ENCODE data around the gene MED9.
"Not testable (repeated sequence)": the region's sequence is repeated elsewhere in the genome, so short reads cannot be mapped to it uniquely, and the experiment has no call there.

Gene MED9

DNA sequence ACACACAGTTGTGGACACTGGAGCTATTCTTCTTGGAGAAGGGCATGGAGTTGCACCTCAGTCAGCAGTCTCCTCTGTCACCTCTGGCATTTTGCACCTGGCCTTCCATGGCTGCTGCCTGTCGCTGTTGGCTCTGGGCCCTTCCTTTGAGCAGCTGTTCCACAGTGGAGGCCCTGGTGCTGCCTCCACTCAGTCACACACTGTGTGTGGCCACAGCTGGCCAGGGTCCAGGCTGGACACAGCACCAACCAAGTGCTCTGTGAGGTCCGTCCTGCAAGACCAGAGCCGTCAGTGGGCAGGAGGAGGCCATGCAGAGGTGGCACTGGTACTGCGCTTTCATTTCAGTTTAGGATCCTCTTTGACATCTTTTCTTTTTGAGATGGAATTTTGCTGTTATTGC is 21.6 kb upstream of the MED9 start:
- no peak for DNase-seq (ENCODE audit: low read depth in 2 of 2)

- DNase-seq (ENCODE audit: low read depth in 2 of 2): no peak
These were observed 20.5 kb upstream of the MED9 start for GRCh38 chr17:17456251-17456650.

DNA sequence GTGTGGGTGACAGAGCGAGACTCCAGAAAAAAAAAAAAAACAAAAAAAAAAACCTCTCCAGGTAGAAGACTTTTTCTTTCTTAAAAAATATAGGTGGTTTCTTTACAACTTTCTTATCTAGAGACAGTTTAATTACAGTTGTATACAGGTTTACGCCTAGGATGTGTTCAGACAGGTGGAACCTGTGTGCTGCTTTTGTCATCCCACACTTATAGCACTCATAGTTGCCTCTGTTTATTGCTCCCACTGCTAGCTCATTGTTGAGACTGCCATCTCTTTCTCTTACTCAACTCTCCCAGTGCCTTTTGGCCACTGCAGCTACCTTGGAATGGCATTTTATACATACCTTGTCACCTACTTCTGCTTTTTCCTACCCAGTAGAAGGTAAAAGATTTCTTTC is 19.1 kb upstream of the MED9 start:
- no peak for DNase-seq (ENCODE audit: low read depth in 2 of 2)

- DNase-seq (ENCODE audit: low read depth in 2 of 2): no peak
These were observed 16.8 kb upstream of the MED9 start for GRCh38 chr17:17460038-17460437.

- no peak for DNase-seq (ENCODE audit: low read depth in 2 of 2)
These were observed 14.6 kb upstream of the MED9 start for GRCh38 chr17:17462048-17462824.

GRCh38 chr17:17463821-17464220 is 13.0 kb upstream of the MED9 start:
- no peak for DNase-seq (ENCODE audit: low read depth in 2 of 2)

DNA sequence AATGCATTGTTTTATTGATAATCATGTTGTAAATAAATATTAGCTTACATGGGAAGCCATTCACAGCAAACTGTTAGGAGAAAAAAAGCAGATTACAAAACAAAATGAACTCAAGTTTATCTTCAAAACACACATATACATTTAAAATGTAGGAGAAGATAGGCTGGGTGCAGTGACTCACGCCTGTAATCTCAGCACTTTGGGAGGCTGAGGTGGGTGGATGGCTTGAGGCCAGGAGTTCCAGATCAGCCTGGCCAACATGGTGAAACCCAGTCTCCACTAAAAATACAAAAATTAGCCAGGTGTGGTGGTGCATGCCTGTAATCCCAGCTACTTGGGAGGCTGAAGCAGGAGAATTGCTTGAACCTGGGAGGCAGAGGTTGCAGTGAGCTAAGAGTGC is 10.9 kb upstream of the MED9 start:
- DNase-seq (ENCODE audit: low read depth in 2 of 2): not testable (repeated sequence)

DNA sequence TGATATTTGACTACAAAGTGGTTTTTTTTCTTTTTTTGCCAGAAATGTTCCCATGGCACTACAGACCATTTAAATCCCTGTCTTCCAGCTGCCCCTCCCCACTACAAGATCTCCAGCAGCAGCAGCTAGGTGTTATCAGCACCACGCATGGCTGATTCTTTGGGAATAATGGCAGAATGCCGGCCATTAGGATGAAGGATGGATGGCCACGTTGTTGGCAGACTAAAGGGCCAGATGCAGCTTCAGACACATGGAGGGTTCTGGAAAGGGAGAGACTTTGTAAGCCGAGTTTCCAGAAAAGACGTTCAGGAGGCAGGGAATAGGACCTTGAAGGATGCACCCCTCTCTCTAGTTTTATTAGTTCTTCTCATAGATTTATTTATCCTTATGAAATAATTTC is 10.3 kb upstream of the MED9 start:
- no peak for DNase-seq (ENCODE audit: low read depth in 2 of 2)

DNA sequence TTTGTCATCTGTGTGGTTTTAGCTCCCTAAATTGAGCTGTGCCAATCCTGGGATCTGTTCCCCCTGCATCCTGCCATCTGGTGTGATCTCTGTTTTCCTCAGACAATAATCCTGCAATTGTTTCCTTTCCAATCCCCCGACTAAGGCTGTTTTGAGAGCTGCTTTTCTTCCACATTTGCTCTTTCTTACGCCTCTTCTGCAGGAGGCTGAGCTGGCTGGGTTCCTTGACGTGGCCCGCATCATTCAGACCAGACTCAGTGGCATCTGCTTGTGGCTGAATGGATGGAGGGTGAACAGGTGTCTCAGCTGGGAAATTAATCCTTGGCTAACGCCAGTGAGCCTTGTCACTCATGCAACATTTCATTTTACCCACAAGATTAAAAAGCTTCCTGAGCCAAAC is 9.8 kb upstream of the MED9 start:
- no peak for DNase-seq (ENCODE audit: low read depth in 2 of 2)

GRCh38 chr17:17467720-17468119 is 9.1 kb upstream of the MED9 start:
- no peak for DNase-seq (ENCODE audit: low read depth in 2 of 2)

GRCh38 chr17:17468217-17469010 is 8.4 kb upstream of the MED9 start:
- DNase-seq (ENCODE audit: low read depth in 2 of 2): no peak

DNA sequence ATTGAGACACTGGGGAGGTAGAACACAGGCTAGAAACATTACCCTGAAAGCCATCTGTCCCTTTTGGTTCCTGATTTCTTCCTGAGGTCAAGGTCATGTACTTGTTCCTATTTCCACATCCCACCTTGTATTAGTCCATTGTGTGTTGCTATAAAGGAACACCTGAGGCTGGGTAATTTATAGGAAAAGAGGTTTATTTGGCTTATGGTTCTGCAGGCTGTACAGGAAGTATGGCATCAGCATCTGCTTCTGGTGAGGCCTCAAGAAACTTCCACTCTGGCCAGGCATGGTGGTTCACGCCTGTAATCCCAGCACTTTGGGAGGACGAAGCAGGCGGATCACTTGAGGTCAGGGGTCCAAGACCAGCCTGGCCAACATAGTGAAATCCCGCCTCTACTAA is 7.4 kb upstream of the MED9 start:
- DNase-seq (ENCODE audit: low read depth in 2 of 2): no peak

DNA sequence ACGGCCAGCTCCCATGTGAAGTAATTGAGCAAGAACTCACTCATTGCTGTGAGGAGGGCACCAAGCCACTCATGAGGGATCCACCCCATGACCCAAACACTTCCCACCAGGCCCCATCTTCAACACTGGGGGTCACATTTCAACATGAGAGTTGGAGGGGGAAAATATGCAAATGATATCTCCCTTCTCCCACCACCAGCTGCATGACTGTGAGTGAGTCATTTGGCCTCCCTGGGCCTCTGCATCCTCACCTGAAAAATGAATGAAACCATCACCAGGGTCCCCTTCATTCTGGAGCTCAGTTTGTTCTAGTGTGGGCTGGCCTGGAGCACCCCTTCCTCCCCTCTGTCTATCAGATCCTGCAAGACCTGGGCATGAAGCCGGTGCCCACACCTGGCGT is 6.8 kb upstream of the MED9 start:
- DNase-seq (ENCODE audit: low read depth in 2 of 2): no peak

DNA sequence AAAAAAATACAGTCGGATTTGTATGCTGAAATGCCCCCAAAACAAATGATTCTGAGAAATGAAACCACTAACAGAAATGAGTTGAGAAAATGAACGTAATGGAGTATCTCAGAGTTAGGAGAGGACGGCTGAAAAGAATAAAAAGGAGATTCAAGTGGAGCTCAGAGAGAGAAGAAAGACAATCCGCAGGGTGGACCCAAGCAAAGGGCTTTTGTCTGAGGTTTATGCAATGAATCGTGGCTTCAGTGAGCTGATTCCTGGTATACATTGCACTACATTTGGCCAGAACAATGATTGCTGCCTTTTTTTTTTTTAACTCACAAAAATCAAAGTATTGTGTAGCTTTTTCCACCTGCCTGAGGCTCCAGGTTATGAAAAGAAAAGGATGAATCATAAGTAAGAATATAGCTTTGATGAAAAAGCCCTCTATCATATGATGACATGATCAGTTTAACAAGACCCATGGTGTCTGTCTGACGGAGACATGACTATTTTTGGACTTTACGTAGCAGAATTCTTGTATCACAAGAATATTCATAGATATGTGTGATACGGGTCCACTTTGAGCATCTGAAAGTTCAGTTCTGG is 4.4 kb upstream of the MED9 start:
- no peak for DNase-seq (ENCODE audit: low read depth in 2 of 2)

DNA sequence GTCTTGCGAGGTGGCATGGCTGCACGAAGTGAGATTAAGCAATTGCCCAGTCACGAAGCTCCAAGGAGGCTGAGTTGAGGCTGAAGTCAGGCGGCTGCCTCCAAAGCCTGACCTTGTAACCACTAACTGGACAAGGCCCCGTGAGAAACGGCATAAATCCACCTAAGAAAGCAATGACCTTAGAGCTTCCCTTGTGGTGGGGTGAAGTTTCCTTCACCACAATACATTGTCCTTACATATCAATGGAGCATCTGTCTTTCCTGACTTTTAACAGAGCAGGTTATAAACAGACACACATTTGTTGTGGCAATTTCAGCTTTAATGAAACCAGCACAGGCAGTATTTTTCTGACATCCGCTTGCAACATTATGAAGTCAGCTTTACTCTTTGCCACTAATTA is 2.5 kb upstream of the MED9 start:
- DNase-seq (ENCODE audit: low read depth in 2 of 2): no peak

GRCh38 chr17:17479209-17479608 is 2.4 kb downstream of the MED9 start:
- no peak for DNase-seq (ENCODE audit: low read depth in 2 of 2)

DNA sequence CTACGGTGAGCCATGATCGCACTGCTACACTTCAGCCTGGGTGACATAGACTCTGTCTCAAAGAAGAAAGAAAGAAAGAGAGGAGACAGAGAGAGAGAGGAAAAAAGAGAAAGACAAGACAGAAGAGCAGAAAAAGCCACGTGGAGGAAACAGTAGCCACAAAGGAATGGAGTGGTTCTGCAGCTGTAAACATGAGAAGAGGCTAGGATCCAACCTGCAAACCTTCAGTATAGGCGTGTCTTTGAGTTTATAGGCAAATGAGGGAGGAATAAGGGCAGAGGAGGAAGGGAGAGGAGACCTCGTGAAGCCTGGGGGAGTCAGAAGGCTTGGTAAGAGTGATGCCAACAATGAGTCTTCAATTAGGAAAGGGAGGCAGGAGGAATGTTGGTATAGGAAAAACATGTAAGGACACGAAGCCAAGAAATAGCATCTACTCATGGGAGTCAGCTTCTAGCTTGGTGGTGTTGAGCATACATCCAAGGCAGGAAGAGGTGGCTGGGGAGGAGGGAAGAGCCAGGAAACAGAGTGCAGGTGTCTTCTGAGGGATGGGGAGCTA is 3.9 kb downstream of the MED9 start:
- DNase-seq (ENCODE audit: low read depth in 2 of 2): no peak

- DNase-seq (ENCODE audit: low read depth in 2 of 2): no peak
These were observed 5.1 kb downstream of the MED9 start for GRCh38 chr17:17481860-17482259.

DNA sequence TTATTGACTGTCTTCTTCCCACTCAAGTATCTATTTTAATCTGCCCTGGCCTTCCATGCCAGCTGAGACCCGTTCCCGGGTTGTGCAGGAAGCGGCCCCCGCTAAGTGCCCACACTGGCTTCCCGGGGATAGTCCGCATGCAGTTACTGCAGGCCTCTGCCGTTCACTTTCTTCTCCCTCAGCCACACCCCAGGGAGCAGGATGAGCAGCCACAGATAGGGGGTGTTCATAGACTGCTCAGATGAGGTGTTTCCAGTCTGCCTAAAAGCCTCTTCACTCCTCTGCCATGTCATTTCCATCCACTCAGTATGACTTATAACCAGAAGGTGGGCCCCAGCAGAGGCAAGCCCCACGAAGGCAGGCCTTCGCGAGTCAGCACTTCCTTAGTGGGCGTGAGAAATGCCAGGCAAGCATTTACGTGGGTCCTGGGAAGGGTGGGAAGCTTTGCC is 7.7 kb downstream of the MED9 start:
- no peak for DNase-seq (ENCODE audit: low read depth in 2 of 2)

GRCh38 chr17:17485420-17485819 is 8.6 kb downstream of the MED9 start:
- no peak for DNase-seq (ENCODE audit: low read depth in 2 of 2)

DNA sequence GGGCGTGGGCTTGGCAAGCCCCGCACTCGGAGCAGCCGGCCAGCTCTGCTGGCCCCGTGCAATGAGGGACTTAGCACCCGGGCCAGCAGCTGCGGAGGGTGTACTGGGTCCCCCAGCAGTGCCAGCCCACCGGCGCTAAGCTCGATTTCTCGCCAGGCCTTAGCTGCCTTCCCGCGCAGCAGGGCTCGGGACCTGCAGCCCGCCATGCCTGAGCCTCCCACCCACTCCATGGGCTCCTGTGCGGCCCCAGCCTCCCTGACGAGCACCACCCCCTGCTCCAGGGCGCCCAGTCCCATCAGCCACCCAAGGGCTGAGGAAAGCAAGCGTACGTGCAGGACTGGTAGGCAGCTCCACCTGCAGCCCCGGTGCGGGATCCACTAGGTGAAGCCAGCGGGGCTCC is 9.6 kb downstream of the MED9 start:
- DNase-seq (ENCODE audit: low read depth in 2 of 2): not testable (repeated sequence)

DNA sequence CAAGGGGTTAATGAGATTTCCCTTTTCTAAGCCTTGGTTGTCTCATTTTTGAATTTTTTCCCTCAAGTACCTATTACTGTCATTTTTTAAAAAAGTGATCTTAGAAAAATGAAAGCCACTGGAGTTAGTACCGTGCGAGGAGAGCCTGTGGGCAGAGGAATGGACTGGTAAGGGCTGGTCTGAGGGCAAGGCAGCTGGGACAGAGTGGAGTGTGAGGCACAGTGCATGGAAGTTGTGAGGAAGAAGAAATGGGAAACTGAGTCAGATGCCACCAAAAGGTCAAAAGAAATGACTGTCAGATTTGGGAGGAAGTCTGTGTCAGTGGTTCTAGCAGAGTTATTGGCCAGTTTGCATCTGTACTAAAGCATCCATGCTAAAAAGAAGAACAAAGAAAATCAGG is 11.2 kb downstream of the MED9 start:
- DNase-seq (ENCODE audit: low read depth in 2 of 2): no peak

GRCh38 chr17:17491031-17491471 is 14.3 kb downstream of the MED9 start:
- no peak for DNase-seq (ENCODE audit: low read depth in 2 of 2)

Data from stimulated activated CD8-positive, alpha-beta memory T cell treated with anti-CD3 and anti-CD28 coated beads, Interleukin-15, amount 100 ng/mL, for 4 hours (primary cell).